NCI-H2196 treated with DMSO at 0.1 percent for 48 hours (cell line): ENCODE data around the gene KCNMA1.

Source experiments
- DNase-seq: peaks from one replicate; lab custom pipeline; 2025; ENCODE audit not compliant: unreplicated experiment; lab: John Stamatoyannopoulos, UW

Gene KCNMA1

DNA sequence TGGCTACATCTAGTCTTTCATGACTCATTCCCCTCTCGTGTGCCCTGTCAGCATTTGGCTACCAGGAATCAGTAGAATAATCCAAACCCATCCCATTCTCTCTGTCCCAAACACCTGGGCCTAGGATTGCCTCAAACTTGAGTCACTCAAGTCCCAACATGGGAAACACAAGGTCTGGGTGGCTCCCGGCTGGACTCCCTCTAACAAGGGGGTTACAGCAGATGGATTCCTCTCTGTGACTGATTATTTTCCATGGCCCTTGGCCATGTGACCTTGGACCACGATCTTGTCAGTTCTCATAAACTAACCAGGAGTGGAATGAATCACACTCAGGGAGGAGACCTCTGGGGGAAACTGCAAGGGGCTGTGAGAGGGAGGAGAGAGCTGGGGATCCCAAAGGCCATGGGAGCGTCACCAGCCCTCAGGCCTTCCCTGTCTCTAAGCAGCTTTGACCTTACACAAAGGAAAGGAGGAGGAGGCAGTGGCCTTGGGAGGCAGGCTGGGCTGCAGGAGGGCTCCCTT, 533.1 kb downstream of the KCNMA1 start:
- no peak for DNase-seq

DNA sequence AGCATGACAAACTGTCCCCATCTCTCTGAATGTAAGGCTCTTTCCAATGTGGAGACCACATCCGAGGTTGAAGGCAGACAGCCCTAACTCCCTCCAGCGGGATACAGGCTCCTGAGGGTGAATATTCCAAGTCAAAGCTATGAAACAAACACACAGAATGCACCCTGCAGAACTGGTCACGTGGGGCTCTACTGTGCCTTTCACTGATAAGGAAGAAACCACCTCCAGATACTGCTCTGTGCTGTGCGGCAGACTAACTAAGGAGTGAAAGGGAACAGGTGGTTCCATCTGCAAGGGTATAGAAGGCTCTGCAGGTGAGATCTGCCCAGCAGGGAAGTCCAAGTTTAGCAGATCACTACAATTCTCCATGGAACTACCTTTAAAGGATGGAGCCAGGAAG, 534.4 kb downstream of the KCNMA1 start:
- no peak for DNase-seq

DNA sequence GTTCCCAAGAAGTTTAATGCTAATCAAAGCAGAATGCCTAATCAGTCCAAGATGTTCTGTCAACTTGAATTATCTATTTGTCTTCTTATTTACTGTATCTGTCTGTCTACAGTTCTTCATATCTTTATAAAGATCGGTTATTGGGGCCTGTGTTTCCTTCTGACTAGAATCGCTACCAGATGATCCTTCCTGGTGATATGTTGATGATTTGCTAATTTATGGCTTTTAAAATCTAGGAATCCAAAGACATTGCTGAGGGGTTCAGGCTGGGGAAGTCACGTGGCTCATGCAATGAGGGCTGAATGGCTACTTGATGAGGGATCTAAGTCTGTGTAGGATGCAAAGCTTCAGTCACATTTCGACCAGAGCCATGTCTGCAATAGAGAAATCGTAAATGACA, 536.3 kb downstream of the KCNMA1 start:
- no peak for DNase-seq

DNA sequence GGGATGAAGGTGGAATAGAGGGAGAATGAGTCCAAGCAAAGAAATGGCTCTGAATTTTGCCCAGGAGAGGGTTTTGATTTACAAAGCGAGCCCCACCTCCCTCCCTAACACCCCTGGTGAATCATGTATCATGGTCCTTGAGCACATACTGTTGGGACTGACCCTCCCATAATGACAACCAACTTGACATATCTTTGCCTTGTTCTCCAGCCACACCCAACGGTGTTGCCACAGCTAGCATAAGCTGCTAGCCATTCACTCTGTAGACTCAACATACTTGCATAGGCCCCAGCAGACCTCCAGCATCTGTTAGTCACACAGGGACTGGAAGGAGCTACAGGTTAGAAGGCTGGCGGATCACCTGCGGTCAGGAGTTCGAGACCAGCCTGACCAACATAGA, 538.5 kb downstream of the KCNMA1 start:
- DNase-seq: no peak

DNA sequence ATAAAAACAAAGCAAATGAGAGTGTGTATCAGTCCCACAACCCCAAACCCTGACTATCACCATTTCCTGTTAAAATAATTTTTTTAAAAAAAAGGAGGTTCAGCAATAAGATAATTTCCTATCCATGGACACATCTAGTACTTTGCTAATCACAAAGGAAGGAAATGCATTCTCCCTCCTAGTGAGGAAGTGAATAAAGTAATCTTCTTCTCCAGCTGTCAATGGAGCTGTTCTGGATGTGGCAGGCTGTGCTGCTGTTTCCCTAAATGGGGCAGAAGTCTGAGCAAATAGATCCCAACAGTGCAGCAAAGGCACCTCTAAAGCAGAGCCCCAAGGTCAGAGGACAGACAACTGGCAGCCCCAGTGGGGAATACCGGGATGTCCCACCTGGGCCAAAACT, 540.0 kb downstream of the KCNMA1 start:
- DNase-seq: no peak

DNA sequence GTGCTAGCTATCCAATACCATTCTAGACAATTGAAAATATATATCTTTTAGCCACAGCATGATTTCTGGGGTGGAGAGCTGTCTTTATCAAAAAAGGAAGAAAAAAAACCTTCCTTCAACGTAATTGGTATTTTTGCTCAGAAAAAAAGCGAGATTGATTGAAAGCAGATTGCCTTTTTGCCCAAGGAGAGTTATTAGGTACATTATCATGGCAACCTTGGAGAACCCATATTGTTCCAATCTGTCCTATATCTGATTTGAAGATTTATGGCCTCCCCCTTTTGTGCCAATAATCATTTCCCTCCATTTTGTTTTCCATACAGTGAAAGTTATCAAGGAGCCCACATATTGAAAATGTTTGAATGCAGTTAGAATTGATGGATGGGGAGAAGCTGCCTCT, 544.5 kb downstream of the KCNMA1 start:
- DNase-seq: no peak

DNA sequence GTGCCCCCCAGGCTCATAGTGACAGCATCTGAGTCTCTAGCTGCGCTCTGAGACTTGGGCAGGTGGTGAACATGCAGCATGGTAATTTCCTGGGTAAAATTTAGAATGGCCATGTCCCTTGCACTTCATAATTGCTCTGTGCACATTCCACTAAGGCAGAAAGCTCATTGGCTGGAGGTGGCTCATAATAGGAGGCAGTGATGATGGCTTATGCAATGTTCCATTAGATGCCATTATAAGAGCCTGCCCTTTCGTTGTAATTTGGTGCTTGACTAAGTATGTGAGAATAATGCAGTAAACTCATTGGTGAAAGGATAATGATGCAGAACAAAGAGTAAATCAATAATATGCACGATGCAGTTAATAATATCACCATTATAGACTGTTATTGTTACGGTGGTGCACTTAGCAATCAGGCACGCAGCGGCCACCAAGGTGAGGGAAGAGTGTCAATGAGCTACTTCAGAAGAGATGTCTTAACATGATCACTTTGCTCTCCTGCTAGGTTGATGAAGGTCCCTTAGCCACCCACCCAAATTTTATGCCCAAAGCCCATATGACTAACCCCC, 545.9 kb downstream of the KCNMA1 start:
- DNase-seq: no peak

DNA sequence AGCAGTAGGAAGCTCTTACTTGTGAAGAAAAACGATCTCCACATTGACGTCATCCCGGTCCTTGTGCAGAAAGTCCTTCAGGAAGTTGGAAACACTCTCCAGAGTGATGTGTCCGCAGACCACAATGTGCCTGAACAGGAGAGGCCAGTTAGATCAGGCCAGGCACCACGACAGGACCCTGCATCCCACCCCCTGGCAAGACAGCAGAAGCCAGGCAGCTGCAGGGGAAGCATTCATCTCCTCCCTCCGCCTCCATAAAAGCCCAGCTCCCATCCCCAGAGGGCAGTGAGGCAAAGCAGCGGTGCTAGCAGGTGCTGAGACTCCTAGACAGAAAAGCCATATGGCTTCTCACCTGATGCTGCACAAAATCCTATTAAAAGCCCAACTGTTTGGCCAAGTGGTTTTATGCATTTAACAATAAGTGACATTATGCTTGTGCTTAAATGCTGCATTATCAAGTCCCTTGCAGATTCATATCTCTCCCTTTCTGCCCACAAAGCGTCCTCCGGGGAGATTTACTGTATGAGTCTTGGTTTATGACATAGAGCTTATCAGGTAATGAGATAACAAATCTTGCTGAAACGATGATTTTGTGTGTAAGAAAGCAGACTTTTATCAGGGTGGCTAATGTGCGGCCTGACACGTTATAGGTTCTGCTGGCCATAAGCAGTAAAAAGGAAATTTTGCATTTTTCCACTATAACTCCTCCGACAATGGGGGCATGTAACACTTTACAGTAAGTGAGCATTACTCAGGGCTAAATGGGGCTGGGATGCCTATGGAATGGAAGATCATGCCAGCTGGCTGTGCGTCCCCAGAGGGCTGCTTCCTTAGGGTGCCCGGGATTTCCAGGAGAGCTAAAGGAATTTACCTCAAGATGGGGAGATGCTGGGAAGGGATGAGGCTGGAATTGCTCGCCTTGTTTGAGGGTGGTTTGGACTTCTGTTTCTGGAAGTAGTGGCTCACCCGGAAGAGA, 546.9 kb downstream of the KCNMA1 start:
- no peak for DNase-seq

DNA sequence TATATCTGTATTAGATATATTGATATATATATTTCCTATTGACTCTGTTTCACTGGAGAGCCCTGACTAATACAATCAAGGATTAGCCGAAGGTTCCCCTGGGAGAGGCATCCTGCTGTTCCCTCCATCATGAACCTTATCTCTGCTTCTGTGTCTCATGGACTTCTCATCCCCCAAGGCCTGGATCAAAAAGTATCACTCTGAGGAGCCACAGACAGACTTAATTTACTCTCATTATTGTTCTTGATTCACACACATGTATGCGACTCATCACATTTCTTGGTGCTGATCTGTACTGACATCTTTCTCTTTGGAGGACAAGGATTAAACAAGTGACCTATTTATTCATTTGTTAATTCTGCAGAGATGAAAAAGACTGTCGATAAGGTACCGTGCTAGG, 550.2 kb downstream of the KCNMA1 start:
- no peak for DNase-seq

DNA sequence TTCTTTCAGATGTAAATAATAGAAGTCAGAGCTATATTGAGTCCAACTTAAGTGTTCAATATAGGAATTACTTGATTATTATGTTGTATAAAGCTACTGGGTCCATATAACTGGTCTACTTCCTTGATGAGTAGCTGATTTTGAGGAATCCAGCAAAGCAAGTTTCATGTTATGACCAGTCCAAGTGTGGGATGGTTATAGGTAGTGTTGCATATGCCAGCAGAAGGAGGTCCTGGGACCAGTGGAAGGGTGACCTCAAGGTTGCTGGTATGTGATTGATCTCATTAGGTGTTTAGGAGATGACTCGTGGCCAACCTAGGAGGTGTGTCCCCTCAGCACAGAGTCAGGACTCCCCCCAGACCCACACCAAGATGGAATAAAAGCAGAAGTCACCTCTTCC, 551.5 kb downstream of the KCNMA1 start:
- DNase-seq: no peak

DNA sequence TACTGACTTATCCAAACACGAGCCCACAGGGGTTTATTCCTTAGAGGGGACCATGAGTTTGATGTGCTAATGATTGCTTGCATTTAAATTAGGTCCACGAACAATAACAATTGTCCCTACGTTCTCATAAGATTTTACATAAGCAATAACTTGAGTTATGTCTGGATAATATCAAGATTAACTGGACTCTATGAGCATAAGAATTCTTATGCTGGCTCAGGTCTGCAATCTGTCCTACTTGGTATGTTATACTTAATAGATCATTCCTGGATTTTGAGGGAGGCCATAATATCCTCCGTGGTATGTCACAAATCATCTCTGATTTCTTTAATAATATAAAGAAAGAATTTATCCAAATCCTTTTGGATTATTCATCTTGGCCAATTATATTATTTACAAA, 552.3 kb downstream of the KCNMA1 start:
- no peak for DNase-seq

DNA sequence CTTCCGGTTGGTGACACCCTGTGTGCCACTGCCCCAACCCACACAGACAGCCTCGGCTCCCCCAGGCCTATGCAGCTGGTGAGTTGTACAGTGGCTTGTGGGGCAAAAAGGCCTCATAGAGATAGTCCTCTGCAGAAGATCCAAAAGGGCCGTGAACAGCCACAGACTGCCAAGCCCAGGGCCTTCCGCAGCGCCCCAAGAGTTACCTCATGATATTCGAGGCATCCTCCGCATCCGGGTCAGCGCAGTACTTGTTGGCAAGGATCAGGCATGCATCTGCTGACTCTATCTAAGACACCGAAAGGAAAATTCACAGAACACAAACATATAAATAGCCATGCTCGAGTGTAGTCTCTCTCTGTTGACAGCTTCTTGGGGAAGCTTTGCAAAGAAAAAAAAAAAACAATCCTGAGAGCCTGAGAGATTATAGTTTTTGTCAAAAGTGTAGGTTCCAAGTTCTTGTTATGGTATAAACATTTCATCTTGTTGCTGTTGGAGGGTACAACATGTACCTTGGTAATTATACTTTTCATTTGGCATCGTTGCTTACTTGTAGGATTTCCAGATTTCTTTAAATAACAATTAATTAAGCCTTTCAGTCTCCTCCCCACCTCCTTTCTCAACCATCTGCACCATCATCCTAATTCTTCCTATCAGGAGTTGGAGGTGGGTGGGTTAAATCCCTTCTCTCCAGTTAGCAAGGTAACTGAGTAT, 553.0 kb downstream of the KCNMA1 start:
- no peak for DNase-seq

DNA sequence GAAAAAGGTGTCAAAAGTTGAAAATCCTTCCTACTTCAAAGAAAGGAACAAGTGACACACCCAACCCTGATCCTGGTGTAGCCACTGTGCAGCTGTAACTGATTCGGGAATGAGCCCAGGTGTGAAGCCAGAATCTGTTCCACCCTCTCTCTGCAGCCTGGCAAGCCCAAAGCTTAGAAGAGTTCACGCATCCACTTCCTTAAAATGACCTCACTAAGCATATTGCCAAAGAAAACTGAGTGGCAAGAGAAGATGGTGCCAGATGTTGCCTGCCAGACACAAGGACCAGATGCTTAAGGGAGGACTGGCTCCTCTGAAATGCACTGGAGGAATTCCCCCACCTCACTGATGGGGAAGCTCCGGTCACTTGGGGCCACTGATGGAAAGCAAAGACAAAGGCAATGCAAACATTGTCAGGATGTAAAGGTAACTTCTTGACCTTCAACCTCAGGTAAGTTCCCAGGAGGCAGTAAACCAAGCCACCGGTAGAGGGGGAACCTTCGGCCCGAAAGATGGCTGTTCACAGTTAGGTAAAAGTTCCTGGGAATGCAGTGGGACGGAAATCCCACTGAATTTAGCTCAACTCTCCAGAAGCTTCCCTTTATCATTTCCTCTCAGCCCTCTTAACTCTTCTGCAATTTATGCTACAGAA, 554.9 kb downstream of the KCNMA1 start:
- no peak for DNase-seq

DNA sequence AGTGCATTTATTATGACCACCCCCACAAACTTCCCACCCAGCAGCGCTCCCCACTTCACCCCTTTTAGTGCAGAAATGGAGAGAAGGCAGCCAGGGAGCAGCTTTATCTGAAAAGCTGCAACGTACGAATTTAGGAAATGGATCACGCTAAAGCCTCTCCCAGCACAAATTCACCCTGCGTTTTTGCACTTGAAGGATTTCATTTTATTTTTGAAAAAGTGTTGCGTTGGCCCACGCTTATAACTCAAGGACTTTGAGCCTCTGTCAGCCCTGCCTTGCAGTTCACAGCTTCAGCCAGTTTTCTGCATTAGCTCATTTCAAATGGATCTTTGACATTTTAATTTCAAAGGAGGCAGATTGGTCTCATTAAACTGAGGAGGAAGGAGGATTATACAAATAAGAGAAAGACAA, 556.1 kb downstream of the KCNMA1 start:
- no peak for DNase-seq

DNA sequence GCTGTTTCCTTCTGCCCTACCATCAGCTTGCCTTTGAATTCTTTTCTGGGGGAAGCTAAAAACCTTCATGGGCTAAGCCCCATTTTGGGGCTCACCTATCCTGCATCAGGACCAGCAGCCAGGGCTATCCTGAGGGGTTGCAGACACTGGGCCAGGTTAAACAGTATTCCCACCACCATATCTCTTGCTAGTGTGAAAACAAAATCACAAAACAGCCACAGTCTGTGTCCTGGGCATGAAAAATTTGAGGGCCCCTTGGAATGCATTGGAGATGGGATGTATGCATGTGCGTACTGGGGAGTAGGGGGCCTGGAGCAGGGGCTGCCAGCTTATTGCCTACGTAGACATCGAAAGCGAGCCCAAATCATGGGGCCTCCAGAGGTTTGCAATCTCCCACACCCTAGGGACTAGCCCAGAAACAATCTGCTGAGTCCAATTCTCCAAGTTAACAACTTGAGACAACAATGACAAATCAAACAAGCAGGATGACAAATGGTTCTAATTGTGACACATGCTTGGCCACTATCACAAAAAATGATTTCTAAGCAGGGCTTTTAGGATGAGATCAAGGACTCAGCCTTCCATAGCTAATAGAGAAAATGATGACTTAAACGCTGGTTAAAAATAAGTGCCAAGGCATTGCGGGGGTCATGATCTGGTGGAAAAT, 557.1 kb downstream of the KCNMA1 start:
- no peak for DNase-seq

DNA sequence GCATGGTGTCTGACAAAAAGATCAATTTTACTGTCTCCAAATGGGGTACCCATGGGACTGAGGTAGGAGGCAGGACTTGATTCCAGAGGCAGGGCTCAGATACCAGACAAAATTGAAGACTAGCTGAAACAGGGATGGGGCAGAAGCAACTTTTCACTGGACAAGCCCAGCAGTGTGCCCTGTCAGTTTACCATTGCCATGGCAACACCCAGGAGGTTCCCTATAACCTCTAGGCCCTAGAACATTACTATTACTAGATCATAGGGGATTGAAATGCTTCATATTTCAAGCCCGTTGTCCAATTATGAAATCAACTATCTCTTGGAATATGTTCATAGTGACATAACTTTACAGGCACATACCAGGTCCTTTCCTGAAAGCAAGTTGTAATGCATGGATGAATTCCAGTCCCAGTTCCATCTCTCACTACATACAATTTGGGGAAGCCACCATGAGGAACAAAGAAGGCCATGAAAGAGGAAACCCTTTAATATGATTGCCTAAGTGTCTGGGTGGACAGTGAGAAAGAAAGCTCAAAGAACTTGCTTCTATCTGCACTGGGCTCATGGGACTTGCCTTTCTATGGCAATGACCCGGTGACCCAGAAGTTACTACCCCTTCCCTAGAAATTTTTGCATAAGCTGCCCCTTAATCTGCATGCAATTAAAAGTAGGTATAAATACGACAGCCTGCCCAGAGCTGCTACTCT, 557.9 kb downstream of the KCNMA1 start:
- no peak for DNase-seq

DNA sequence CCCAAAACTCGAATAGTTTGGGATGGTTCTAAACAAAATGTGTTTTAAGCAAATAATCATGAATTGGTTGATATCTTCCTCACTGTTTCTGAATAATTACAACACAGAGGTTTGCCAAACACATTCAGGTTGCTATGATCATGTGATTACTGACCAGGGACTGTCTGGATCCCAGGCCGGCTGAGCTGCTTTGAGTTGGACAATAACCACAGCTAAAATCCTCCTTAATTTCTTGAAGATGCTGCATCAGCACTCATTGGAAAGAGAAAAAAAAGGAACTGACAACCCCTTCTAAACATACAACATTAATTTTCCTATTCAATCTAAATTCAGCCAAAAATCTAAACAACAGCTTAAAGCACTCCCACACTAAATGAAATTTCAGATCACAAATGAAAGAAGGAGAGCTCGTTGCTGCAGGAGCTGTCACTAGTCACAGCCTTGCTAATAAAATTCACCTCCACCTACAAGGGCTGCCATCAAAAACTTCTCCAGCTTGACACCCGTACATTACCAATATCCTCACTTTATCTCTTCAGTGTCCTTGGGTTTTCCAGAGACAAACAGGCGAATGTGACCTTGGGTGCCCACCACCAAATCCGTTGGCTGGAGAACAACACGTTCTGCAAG, 560.2 kb downstream of the KCNMA1 start:
- no peak for DNase-seq

DNA sequence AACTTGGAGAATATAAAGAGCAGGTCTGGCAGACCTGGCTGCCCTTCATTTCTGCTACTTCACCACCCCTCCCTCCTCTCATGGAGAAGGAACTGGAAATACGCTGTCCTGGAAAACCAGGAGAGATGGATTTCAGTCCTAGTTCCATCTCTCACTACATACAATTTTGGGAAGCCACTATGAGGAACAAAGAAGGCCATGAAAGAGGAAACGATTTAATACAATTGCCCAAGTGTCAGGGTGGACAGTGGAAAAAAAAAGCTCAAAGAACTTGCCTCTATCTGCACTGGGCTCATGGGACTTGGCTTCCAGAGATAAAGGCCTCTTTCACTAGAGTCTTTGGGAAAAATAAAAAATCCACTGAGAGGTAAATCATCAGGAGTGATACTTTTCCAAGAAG, 561.7 kb downstream of the KCNMA1 start:
- DNase-seq: no peak

DNA sequence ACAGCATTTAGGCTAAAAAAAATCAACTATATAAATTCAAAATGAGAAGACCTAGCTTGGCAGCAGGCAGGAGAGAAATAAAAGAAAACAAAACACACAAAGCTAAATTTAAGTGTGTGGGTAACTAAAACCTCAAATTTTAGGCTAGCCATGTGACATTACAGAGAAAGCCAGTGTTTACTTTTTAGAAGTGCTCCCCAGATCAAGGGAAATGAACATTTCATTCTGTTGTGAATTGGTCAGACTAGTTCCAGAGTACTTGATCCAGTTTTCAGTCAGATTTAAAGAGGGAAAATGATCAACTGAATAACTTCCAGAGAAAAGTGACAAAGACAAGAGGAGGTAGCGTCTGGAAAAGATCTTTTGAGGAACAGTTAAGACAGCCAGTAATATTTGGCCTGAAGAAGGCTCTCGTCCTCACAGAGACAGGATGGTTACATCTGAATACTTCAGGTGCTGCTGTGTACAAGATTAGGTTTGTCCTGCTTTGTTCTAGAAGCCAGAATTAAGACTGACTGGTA, 563.4 kb downstream of the KCNMA1 start:
- no peak for DNase-seq

DNA sequence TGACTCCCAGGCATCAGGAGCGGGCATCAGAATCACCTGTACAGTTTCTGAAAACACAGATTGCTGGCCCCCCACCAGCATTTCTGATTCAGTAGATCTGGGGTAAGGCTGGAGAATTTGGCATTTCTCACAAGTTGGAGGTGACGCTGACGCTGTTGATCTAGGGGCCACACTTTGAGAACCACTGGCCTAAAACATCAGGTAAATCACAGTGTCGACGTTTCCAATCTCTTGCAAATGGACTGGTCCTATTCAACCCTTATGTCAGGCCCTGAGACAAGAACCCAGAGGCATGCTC, 564.0 kb downstream of the KCNMA1 start:
- DNase-seq: no peak
